GM21619 (cell line): ENCODE data around the gene SERF1A.
"Not testable (repeated sequence)": the region's sequence is repeated elsewhere in the genome, so short reads cannot be mapped to it uniquely, and the experiment has no call there.

ENCODE experiments used
- ATAC-seq: cut with Tn5 transposase; IDR thresholded peaks from one replicate; pipeline ENCODE4 v1.9.1; 2021; ENCODE audit not compliant: unreplicated experiment

SERF1A gene

DNA sequence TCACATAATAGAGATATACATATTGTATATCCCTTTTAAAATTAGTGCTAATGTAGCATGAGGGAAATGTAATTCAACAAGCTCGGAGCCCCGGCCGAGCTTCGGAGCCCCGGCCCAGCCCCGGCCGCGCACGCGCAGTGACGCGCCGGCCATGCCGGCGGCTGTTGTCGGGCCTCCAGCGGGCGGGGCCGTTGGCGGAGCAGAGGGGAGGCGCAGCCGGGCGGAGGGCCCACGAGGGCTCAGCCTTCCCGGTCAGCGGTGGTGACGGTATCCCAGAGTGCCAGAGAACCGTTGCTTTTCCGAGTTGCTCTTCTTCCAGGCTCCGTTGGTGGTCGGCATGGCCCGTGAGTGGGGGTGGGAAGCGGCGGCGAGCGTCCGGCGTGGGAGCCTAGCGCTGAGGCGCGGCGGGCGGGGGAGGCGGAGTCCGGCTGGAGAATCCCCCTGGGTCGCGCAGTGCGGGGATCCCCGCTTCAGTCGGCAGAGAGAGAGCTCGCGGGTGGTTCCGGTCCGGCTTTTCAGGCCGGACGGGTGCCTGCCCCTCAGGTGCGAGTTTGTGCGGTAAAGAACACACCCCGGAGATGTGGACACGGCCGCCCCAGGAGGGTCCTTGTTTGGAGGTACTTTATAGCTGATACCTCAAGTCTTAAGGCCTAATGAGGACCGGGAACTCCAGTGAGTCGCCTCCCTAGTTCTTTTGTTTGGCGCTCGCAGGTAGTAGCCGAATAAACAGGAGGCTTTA lies at the start of gene SERF1A:
Gene SERF1A (plus strand): TSS at position 137 of the 739 bp plus-strand sequence. CDS start 201 bp downstream, at position 338.
- peak; percentile 85 for ATAC-seq

DNA sequence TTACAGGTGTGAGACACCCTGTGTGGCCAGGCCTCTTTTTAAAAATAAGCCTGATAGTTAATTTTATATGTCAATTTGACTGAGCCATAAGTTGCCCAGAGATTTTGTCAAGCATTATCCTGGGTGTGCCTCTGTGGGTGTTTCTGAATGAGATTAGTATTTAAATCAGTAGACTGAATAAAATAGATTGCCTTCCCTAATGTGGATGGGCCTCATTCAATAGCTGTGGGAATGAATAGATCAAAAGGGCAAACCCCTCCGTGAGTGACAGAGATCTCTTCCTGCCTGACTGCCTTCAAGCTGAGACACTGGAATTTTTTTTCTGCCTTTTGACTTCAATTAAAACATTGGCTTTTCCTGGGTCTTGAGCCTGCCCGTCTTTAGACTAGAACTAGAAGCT lies 33.7 kb upstream of the SERF1A start:
- not testable (repeated sequence) for ATAC-seq

DNA sequence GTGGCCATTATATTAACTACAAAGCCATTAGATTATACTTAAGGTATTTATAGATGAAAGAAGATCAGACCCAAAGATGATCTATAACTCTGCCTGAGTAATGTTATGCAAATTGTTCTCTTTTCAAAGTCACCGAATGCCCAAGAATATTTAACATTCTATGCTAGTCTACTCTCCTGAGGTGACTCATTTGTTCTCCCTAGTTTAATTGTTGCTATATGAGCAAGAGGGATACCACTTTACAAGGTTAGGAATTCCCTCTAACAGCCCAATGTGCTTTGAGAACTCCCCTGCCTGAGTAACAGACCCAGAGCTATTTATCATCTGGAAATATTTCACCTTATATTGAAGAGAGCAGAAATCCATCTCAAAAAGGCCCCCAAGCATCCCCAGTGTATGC lies 29.8 kb upstream of the SERF1A start:
- not testable (repeated sequence) for ATAC-seq

DNA sequence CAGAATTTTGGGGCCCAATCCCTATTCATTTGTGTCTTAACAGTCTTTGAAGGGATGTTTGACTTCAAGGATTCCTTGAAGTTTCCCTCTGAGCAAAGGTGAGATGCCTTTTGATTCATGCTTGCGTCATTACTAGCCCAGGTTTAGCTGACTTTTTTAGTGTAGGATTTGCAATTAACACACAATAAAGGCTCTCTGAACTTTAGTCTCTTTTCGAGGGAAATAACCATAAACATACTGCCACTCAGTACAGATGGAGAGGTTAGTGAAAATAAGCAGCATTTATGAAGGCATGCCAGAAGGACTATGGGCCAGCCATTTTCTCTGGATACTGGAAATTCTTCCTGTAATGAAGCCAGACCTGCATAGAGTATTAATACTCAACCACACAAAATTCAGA lies 4.4 kb upstream of the SERF1A start:
- not testable (repeated sequence) for ATAC-seq

DNA sequence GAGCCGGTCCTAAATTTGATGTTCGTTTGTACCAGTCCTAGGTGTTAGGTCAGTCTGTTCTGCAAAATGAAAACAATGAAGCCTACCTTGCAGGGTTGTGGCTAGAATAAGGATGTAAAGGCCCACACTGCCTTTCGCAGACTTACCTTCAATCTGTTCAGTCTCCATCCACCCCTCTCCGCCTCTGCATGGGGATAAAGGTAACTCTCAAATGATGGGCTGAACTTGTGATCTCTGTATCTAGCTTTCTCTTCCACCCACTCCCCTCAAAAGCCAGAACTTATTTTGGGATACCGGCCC lies 753 bp downstream of the SERF1A start:
- peak; percentile 23 for ATAC-seq

DNA sequence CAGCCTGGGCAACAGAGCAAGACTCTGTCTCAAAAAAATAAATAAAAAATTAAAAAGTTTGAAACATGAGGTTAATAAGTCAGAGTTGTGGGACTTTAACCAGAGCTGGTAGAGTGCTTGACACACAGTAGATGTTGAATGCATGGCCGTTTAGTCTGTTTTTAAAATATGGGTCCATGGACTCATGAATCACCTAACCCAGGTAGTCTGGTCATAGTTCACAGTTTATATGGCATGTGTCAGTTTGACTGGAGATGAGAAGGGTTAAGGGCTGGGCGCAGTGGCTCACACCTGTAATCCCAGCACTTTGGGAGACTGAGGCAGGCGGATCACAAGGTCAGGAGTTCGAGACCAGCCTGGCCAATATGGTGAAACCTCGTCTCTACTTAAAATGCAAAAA lies 6.2 kb downstream of the SERF1A start:
- ATAC-seq: not testable (repeated sequence)

DNA sequence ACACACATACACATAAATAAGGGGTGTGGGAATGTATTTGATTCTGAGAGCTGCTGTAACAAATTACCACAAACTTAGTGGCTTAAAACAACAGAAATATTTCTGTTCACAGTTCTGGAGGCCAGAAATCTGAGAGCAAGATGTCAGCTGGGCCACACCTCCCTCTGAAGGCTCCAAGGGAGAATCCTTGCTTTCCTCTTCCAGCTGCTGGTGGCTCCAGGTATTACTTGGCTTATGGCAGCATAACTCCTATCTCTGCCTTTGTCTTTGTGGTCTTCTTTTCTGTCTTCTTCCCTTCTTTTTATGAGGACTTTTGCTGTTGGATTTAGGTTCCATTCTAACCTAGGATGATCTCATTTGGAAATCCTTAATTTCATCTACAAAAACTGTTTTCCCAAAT lies 16.4 kb downstream of the SERF1A start:
- not testable (repeated sequence) for ATAC-seq

DNA sequence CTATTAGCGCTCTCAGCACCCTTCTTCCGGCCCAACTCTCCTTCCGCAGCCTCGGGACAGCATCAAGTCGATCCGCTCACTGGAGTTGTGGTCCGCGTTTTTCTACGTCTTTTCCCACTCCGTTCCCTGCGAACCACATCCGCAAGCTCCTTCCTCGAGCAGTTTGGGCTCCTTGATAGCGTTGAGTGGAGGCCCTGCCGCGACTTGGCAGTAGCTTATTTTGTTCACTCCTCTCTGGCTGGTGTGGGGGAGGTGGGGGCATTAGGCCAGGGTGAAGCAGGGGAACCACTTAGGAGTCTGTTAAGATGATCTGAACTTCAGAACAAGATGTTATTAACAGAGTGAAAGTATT lies 24.7 kb downstream of the SERF1A start:
- ATAC-seq: not testable (repeated sequence)

DNA sequence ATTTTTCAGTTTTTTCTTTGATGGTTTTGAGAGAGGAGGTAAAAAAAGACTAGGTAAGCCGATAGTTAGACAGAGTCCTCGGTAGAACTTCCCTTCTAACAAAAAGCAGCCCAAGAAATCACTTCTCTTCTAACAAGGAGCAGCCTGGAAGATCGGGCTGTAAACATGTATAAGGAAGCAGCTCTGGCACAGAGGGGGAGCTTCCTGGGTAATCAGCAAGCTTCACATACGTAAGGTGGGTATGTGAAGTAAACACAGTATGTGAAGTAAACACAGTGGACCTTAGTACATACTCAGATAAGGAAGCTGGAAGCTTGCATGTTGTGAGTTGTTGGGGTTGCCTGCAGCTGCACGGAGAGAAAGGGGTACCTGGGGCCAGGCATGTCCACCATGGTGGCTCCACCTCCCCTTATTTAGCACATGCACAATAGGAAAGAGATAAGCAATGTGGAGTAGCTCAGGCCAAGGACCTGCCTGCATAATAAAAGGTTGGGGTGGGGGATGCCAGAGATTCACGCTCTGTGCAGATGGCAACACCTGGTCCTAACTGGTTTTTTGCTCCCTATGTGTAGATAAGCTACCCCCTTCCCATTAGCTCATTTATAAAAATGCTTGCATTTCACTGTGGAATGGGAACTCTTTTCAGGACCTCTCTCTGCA lies 31.4 kb downstream of the SERF1A start:
- ATAC-seq: not testable (repeated sequence)

DNA sequence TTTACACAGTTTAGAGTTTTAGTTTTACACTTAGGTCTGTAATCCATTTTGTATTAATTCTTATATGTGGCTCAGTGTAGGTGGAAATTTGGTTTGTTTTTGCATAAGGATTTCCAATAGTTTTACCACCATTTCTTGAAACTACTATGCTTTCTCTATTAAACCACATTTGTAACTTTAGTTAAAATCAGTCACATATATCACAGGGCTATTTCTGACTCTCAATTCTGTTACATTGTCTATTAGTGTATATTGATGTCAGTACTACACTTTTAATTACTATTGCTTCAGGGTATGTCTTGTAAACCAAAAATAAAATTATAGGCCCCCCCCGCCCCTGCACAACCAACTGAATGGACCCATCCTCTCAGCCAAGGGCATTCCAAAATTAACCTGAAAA lies 32.1 kb downstream of the SERF1A start:
- ATAC-seq: not testable (repeated sequence)

DNA sequence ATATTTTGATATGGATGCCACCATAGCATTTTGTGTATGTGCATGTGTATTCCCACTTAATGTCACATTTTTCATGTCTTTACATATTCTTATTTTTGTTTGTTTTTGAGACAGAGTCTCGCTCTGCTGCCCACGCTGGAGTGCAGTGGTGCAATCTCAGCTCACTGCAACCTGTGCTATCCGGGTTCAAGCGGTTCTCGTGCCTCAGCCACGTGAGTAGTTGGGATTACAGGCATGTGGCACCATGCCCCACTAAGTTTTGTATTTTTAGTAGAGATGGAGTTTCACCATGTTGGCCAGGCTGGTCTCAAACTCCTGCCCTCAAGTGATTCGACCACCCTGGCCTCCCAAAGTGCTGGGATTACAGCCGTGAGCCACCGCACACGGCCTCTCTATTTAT lies 52.6 kb downstream of the SERF1A start:
- ATAC-seq: not testable (repeated sequence)
